Stimulated activated CD4-positive, alpha-beta T cell treated with anti-CD3 and anti-CD28 coated beads, TNF-alpha, amount 100 ng/mL, for 4 hours (primary cell): ENCODE results near the gene TMEM158.
A peak's percentile ranks its signal among the peaks of the same experiment; 100 is the strongest.

ENCODE experiments used
- DNase-seq, 3 experiments: peaks; one replicate each; pipeline ENCODE4 v3.0.0-alpha.2; 2020; ENCODE audit warnings: low read depth in 3 of 3

Gene TMEM158

GRCh38 chr3:45232521-45232920 lies 6.4 kb upstream of the TMEM158 start:
- no peak for DNase-seq

- DNase-seq: no peak
Observed at GRCh38 chr3:45227946-45228345, 1.9 kb upstream of the TMEM158 start.

- DNase-seq: no peak
Observed at GRCh38 chr3:45227071-45227820, 1.2 kb upstream of the TMEM158 start.

- peak in 2 of 3 experiments; percentile 13 to 14 for DNase-seq
Observed at GRCh38 chr3:45225465-45226205, 452 bp downstream of the TMEM158 start.

GRCh38 chr3:45224824-45225464 lies 1.1 kb downstream of the TMEM158 start:
- no peak for DNase-seq

- no peak for DNase-seq
Observed at GRCh38 chr3:45223889-45224727, 2.0 kb downstream of the TMEM158 start.

GRCh38 chr3:45219694-45220093 lies 6.4 kb downstream of the TMEM158 start:
- no peak for DNase-seq

- no peak for DNase-seq
Observed at GRCh38 chr3:45218578-45219390, 7.3 kb downstream of the TMEM158 start.

- DNase-seq: no peak
Observed at GRCh38 chr3:45216021-45216609, 10.0 kb downstream of the TMEM158 start.

GRCh38 chr3:45215466-45215865 lies 10.6 kb downstream of the TMEM158 start:
- no peak for DNase-seq

- DNase-seq: no peak
Observed at GRCh38 chr3:45214061-45214680, 11.9 kb downstream of the TMEM158 start.

GRCh38 chr3:45212095-45212468 lies 14.0 kb downstream of the TMEM158 start:
- DNase-seq: no peak

- no peak for DNase-seq
Observed at GRCh38 chr3:45211466-45212094, 14.5 kb downstream of the TMEM158 start.

GRCh38 chr3:45210308-45211041 lies 15.6 kb downstream of the TMEM158 start:
- peak; percentile 62 to 69 (median 63) for DNase-seq

GRCh38 chr3:45209526-45209925 lies 16.6 kb downstream of the TMEM158 start:
- DNase-seq: no peak

GRCh38 chr3:45208586-45208985 lies 17.5 kb downstream of the TMEM158 start:
- DNase-seq: no peak

- DNase-seq: no peak
Observed at GRCh38 chr3:45207446-45207845, 18.6 kb downstream of the TMEM158 start.

- no peak for DNase-seq
Observed at GRCh38 chr3:45205126-45205525, 21.0 kb downstream of the TMEM158 start.

GRCh38 chr3:45204136-45204535 lies 22.0 kb downstream of the TMEM158 start:
- DNase-seq: no peak
